ENCODE data around the gene RBFOX2. TPM values are rescaled to one million over a fixed set of nuclear protein-coding genes. Genes with fewer than 3 reads are reported as not detected.
A peak's percentile ranks its signal among the peaks of the same experiment; 100 is the strongest.

RBFOX2 gene
- total RNA-seq, 1 donor from 2014 or later, result 74.4 TPM

DNA sequence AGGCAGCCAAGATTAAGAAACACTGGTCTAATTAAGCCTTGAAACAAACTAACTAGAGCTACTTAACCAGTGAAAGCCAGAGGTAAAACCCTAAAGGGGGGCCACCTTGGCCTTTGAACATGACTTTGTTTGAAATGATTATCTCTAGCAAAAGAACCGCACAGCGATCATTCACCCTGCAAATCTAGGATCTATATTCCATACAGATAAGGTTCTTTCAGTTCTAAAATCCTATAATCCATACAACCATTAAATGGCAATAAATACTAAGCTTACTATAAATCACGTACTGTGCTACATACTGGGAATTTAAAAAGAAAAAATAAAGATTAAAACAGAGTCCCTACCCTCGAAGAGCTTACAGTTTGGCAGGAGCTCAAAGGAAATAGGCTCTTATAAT, 40.6 kb downstream of the RBFOX2 start:
- no peak for ATAC-seq (ENCODE audit: poor library complexity)
- intact Hi-C loops (cut with DNase I), result no loop called here

DNA sequence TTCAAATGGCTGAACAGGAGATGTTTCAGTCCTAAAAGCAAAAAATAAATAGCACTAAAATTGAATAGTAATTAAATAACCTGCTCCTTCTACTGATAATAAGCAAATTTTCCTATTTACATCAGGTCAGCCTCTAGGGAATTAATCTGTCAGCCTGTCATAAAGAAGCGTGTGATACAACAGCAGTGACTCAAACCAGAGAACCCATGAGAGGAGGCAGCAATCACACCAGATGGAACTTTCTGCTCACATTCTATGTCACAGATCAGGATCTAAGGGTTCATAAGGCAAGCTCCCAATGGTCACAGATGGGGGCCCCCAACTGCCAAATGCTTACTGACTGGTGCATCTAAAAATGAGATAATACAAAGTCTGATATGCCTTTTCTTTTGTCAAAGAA, 41.1 kb downstream of the RBFOX2 start:
- DNase-seq (no peak), ATAC-seq (ENCODE audit: poor library complexity) (no peak)
- intact Hi-C loops (cut with DNase I), result no loop called here

More for the DNA sequence above, 40.6 kb downstream of the RBFOX2 start:
- DNase-seq, result no peak

DNA sequence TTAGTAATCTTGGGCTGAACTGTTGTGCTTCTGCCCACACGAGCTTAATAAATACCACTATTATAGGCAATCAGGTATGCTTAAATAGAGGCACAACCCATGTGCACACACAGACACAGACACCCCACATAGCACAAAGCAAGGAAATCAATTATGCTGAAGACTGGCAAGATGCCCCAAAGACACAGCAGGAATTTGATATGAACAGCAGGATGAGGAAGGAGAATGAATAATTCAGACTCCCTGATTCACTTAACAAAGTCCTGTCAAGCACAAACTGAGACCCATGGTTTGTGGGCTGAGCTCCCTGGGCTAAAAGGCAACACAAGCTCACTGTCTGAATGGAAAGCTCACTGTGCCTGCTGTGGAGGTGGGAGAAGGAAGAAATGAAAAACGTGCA, 42.5 kb downstream of the RBFOX2 start:
- DNase-seq (no peak), ATAC-seq (ENCODE audit: poor library complexity) (no peak)
- intact Hi-C loops (cut with DNase I), result no loop called here

DNA sequence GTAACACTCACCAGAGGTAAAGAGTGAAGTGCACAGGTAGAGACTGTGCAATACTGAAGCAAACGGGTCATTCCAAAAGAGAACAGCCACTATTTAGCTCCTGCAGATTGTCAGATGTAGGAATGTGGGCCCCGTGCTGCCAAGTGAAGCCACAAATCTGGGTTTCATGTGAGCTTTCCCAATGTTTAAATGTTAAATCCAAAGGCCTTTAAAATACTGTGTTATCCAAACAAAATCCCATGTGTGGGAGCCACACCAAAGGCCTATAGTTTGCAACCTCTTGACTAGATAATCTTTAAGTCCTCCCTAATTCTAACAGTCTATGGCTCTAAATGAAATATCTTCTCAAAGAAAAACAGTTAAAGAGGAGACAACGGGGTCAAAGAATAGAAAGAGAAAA, 43.3 kb downstream of the RBFOX2 start:
- intact Hi-C loops (cut with DNase I), result no loop called here
- DNase-seq (no peak), ATAC-seq (ENCODE audit: poor library complexity) (no peak)

DNA sequence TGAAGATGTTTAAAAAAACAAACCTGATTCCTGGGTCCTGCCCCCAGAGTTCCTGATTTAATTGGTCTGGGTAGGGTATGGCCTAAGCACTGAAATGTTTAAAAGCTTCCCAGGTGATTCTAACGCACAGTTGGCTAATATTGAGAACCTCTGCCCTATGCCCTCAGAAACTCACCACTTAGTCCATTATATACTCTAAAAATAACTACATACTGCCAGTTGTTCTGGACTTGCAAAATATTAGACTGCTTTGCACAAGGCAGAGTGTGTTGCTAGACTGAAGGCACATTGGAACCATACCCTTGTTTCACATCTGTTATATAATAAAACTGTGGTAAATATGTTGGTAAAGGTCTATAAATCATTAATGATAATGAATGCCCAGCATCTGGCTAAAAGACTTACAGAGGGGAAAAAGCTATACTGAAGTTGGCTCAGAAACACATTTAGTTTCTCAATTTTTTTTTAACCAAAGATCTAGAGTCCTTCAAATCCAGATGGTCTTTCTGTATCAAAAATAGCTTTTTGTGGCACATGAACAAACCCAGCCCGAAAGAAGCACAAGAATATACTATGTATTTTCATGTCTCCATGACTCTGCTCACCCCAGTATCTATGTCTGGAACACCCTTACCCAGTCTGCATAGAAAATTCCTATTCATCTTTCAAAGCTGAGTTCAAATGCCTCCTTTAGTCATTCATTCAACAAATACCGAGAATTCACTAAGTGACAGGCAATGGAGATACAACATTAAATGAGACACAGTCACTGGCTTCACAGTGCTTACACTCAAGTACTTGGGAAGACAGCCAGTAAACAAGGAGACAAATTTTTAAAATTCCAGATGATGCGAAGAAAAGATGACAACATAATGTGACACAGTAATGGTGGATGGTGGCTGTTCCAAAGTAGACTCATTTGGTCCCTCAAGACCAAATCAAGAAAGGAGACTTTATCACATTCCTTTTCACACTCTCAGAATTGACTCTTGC, 44.1 kb downstream of the RBFOX2 start:
- ATAC-seq (ENCODE audit: poor library complexity), result no peak
- intact Hi-C loops (cut with DNase I), result no loop called here
- DNase-seq, result no peak

DNA sequence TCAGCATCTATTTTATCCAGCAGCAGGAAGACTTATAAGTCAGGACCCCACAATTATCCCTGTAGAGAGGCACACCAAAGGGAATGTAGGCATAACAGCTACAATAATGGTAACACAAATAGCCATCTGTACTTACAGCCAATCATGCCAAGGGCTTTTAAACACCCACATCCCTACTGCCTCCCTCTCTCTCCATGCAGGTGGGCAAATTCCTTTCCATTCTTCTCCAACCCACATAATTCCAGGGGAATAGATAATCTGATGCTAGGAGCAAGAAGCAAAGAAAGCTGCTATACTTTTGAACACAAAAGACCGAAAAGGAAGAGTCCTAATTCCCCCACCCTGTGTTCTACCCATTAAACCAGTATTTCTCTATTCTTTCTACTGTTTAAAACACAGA, 46.7 kb downstream of the RBFOX2 start:
- intact Hi-C loops (cut with DNase I), result no loop called here
- ATAC-seq (ENCODE audit: poor library complexity), result no peak
- no peak for DNase-seq

DNA sequence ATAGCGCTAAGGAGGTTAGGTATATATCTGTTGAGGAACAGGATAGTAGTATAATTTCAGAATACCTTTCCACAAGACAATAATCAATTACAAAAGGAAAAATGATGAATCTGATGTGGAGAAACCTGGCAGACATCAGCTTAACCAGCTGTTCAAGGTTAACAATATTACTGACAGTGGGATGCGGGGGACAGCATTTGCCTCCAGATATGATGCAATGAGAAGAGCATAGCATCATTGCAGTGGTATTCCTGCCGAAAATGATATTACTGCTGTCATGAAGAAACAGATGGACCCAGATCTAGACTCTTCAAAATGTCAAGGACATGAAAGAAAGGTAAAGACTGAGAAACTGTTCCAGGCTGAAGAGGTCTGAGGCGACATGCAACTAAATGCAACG, 49.7 kb downstream of the RBFOX2 start:
- DNase-seq, result no peak
- intact Hi-C loops (cut with DNase I), result no loop called here
- ATAC-seq (ENCODE audit: poor library complexity), result no peak

DNA sequence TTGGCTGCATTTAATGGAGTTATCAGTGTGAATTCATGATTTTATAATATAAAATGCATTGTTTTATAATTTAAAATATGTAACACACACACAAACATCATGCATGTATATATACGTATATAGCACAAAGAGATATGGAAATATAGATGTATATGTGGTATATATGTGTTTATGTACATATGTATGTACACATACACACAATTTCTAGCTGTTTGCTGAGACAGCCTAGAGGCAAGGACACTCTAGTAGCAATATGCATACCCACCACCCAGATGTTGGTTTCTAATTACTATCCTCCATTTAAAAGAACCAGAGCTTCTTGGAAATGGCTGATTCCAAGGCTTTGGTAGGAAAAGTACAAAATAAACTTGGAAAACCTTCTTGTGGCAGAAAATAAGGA, 50.4 kb downstream of the RBFOX2 start:
- intact Hi-C loops (cut with DNase I), result no loop called here
- DNase-seq, result no peak
- no peak for ATAC-seq (ENCODE audit: poor library complexity)

DNA sequence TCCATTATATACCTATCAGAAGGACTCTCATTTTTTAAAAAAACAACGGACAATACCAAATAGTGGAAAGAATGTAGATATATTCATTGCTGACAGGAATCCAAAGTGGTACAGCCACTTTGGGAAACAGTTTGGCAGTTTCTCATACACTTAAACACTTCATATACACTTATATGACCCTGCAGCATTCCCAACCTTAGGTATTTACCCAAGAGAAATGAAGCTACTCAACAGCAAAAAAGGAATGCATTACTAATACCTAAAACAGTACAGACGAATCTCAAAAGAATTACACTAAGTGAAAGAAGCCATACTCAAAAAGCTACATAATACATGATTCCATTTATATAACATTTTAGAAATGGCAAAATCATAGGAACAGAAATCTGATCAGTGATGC, 51.5 kb downstream of the RBFOX2 start:
- ATAC-seq (ENCODE audit: poor library complexity) (no peak), DNase-seq (no peak)
- intact Hi-C loops (cut with DNase I), result no loop called here

DNA sequence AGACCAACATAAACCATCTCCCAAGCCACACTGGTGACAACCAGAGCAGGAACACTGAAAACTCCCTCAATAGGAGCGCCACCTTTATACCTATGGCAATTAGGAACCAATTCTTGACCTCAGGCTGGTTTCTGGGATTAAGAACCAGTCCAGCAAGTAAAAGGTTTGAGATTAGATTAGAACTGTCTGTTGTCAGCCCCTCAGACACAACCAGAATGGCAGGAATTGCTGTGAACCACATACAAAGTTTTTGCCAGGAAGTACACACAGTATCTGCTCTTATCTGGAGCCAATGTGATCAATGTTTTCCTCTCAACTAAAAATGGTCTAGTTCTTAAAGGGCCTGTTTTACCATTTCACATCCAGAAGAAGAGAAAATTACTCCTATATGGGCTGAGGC, 55.2 kb downstream of the RBFOX2 start:
- intact Hi-C loops (cut with DNase I), result no loop called here
- DNase-seq, result no peak
- no peak for ATAC-seq (ENCODE audit: poor library complexity)

DNA sequence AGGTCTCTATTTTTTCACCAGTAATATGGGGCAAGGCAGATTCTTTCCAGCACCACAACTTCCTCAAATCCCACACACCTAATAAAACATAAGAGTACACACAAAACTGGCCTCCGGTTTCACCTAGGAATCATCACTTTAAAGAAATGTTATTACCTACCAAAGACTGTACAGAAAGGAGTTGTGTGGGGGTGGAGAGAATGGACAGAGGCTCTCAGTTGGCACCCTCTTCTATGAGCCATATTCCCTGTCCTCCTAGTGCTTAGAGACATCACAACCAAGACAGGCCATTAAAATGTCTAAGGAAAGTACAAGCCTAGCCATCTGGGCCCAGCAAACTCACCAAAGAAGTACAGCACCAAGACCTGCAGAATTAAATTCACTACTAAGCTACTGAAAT, 56.1 kb downstream of the RBFOX2 start:
- ATAC-seq (ENCODE audit: poor library complexity) (no peak), DNase-seq (no peak)
- intact Hi-C loops (cut with DNase I), result no loop called here

DNA sequence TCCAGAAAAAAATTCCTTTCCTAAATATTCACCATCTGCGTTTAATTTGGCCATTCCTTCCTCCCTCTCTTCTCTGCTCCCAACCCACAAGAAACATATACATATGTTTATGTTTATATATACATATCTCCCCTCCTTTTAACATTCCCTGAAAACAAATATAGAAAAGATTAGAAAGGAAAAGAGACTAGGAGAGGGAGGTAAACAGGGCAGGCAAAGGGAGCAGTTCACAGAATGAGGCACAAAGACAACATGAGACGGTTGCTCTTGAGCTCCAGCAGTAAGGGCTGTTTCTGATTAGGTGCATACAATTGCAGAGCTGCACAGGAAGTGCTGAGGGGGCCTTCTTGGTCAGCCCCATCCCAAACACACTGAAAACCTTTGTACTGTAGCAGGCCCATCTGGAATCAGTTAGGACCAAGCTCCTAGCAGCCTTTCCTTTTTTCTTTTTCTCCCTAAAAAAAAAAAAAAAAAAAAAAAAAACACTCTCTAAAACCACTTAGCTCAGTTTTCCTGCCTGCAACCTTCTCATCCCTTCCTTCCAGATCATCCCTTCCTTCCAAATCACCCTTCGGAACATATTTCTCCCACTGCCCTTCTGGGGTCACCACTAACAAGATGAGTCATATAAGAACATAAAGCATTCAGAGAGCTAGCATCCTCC, 57.0 kb downstream of the RBFOX2 start:
- DNase-seq, result no peak
- peak; percentile 67 for ATAC-seq (ENCODE audit: poor library complexity)
- intact Hi-C loops (cut with DNase I), result no loop called here

DNA sequence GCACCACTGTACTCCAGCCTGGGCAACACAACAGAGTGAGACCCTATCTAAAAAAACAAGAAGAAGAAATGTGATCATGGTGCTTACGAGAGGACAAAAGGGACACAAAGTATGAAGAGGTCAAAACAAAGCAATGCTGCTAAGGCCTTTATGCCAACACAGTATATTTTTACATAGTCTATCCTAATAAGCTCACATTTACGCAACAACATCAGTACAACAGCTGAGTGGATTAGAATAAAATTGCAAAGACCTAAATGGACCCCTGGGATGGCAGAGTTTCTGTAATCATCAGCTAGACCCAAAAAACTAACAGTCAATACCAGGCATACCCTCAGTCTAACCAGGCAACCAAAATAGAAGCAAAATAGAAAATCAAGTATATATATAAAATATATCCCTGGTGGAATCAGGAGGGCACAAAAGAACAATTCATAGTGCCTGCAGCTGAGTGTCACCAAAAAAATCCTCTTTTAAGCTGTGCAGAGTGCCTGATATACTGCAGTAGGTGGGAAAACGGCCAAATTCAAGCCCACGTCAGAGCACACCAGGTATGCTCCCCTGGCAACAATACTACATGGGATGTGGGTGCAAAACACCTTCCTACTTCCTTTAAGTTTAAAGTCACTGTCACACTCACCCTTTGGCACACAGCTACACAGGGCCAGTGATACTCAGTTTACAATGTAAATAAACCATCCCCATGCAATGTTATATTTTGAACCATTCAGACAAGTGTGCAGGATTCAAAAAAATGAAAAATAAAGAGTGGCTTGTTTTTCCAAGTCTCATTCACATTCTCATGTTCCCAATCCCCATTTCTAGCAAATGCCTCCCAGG, 57.8 kb downstream of the RBFOX2 start:
- no peak for DNase-seq
- ATAC-seq (ENCODE audit: poor library complexity), result no peak
- intact Hi-C loops (cut with DNase I), result no loop called here

DNA sequence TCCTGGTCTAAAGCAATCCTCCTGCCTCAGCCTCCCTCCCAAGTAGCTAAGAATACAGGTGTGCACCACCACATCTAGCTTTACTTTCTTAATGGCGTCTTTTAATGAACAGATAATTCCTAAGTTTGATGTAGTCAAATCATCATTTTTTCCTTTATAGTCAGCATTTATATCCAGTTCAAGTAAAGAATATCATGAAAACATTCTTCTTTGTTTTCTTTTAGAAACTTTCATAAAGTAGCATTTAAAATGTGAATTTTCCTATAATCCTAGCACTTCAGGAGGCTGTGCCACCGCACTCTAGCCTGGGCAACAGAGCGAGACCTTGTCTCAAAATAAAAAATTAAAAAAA, 61.6 kb downstream of the RBFOX2 start:
- ATAC-seq (ENCODE audit: poor library complexity), result no peak
- DNase-seq, result no peak
- intact Hi-C loops (cut with DNase I), result no loop called here

DNA sequence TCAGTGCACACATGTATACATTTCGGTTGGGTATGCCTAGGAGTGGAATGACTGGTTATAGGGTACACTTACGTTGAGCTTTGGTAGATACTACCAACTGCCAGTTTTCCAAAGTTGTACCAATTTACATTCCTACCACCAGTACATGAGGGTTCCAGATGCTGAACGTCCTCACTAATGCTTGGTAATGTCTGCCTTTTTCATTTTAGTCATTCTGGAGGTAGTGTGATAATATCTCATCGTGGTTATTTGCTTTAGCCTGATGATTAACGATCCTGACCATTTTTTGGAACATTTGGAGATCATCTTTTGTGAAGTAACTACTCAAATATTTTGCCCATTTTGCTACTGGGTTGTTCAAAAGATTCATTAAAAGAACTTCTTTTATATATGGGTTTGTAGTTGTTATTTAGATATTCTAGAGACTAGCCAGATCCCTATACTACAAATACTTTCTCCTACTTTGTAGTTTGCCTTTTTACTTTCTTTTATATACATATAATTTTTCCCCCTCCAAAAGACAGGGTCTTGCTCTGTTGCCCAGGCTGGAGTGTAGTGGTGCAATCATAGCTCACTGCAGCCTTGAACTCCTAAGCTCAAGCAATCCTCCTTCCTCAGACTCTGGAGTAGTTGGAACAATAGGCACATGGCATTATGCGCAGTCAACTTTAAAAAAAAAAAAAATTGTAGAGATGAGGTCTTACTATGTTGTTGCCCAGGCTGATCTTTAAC, 62.1 kb downstream of the RBFOX2 start:
- ATAC-seq (ENCODE audit: poor library complexity) (no peak), DNase-seq (no peak)
- intact Hi-C loops (cut with DNase I), result no loop called here

DNA sequence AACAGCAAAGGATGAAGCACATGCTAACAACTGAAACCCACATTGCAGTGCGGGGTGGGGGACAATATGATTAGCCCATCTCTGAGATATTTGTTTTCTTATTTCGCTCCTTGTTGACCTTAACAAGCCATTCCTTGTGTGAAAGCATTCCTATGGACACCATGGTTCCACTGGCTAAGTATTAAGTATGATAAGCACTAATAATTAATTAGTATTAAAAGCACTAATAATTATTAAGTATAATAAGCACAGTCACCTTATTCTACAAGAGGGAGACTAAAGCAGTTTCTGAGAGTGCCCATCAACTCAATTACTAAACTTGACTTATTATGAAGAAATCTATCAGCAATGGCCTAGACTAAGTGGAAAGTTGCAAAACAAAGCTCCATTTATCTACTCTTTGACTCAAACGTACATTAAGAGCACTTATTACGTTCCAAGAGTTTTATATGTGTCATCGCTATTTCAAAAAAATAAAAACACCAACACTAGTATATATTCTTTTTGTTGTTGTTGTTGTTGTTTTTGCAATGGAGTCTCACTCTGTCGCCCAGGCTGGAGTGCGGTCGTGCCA, 65.3 kb downstream of the RBFOX2 start:
- intact Hi-C loops (cut with DNase I), result no loop called here
- DNase-seq (no peak), ATAC-seq (ENCODE audit: poor library complexity) (no peak)

DNA sequence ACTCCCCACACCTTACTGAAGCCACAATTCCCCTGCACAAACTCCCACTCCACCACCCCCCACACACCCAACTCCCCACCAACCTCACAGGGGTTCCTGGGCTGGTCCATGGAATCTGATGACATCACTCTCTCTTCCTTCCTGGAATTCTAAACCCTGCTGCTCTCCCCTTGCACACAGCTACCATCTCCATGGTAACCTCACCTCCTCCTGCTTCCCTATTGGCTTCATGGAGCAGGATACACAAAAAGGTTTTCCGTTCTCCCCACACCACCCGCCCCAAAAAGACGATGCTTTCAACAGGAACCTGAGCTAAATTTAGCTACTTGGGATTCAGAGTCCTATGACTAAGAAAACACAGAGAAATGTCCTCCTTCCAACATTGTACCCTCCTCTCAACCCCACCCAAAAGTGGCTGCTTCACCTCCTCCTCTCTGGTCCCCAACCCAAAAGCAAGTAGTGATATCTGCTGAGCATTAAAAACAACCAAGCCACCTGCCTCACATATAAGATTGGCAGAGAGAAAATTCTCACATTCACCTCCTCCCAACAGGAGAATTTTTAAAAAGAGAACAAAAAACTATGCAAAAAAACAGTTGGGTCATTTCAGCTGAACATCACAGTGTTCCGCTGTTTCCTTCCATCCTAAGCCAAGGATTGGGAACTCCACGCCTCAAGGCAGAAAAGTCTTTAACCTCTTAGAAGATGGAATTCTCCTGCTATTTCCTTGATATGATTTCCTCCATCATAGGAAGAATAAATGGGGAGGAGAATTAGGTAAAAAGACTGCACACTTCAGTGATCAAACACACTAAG, 66.9 kb downstream of the RBFOX2 start:
- ATAC-seq (ENCODE audit: poor library complexity) (peak; percentile 73), DNase-seq (no peak)
- intact Hi-C loops (cut with DNase I), result no loop called here

DNA sequence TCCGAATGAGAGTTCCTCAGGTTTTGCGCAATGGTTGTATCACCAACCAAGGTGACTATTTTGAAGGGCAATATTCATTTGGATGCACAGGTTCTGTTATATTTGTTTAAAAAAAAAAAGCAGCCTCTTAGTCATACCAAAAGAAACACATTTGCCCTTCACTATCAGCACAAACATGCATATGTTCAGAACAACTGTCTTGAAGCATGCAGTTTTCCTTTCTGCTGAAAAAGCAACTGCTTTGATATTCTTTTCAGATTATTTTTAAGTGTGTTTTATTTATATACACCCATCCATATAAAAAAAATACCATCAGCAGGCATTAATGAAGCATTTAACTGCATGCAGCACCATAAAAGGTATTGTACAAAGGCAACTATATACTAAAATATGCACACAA, 67.8 kb downstream of the RBFOX2 start:
- DNase-seq, result no peak
- ATAC-seq (ENCODE audit: poor library complexity), result no peak
- intact Hi-C loops (cut with DNase I), result no loop called here
